ENCODE results near the gene DHRS7B. TPM values are rescaled to one million over a fixed set of nuclear protein-coding genes. Genes with fewer than 3 reads are reported as not detected.

Gene DHRS7B
- 32.1 TPM for polyA plus RNA-seq (2012; ENCODE audit: insufficient read length, low read depth)

GRCh38 chr17:21126645-21127508, at the start of gene DHRS7B:
TSS of gene DHRS7B (plus strand) at chr17:21126964. CDS start at chr17:21126972, 8 bp downstream.
- TF ChIP-seq POLR2AphosphoS5 (IDR thresholded peaks at IDR 0.05; ENCODE audit: low read depth, low read length) (peak; percentile 86), FOXP2 (optimal IDR thresholded peaks at IDR 0.05; ENCODE audit: borderline replicate concordance, extremely low read depth, extremely low read length, insufficient read depth) (peak; percentile 51), SIN3A (IDR thresholded peaks at IDR 0.05; ENCODE audit: borderline replicate concordance, insufficient read depth, low read length) (no peak)
- TF ChIP-seq, protein P1, sequence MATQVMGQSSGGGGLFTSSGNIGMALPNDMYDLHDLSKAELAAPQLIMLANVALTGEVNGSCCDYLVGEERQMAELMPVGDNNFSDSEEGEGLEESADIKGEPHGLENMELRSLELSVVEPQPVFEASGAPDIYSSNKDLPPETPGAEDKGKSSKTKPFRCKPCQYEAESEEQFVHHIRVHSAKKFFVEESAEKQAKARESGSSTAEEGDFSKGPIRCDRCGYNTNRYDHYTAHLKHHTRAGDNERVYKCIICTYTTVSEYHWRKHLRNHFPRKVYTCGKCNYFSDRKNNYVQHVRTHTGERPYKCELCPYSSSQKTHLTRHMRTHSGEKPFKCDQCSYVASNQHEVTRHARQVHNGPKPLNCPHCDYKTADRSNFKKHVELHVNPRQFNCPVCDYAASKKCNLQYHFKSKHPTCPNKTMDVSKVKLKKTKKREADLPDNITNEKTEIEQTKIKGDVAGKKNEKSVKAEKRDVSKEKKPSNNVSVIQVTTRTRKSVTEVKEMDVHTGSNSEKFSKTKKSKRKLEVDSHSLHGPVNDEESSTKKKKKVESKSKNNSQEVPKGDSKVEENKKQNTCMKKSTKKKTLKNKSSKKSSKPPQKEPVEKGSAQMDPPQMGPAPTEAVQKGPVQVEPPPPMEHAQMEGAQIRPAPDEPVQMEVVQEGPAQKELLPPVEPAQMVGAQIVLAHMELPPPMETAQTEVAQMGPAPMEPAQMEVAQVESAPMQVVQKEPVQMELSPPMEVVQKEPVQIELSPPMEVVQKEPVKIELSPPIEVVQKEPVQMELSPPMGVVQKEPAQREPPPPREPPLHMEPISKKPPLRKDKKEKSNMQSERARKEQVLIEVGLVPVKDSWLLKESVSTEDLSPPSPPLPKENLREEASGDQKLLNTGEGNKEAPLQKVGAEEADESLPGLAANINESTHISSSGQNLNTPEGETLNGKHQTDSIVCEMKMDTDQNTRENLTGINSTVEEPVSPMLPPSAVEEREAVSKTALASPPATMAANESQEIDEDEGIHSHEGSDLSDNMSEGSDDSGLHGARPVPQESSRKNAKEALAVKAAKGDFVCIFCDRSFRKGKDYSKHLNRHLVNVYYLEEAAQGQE (IDR thresholded peaks at IDR 0.05; ENCODE audit: insufficient read depth in 1 of 2, low read depth in 2 of 2, low read length in 2 of 2) = peak in 1 of 2 experiments; percentile 41; a peak in 1 of 4 replicates

DNA sequence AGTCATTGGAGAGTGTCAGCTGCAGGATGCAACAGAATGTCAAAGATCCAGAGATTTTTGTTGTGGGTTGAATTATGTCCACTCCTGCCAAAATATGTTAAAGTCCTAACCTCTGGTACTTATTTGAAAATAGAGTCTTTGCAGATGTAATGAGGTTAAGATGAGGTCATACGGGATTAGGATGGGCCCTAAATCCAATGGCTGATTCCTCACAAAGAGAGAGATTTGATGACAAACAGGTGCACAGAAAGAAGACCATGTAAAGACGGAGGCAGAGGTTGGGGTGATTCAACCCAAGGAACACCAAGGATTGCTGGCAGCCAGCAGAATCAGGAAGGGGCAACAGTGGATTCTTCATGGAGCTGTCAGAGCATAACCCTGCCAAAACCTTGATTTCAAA, 49.5 kb upstream of the DHRS7B start:
- no peak for TF ChIP-seq FOXP2 (optimal IDR thresholded peaks at IDR 0.05; ENCODE audit: borderline replicate concordance, extremely low read depth, extremely low read length, insufficient read depth)
- TF ChIP-seq, protein P1 (IDR thresholded peaks at IDR 0.05; ENCODE audit: insufficient read depth in 1 of 2, low read depth in 2 of 2, low read length in 2 of 2) = no peak
- TF ChIP-seq SIN3A (IDR thresholded peaks at IDR 0.05; ENCODE audit: borderline replicate concordance, insufficient read depth, low read length) = no peak
- TF ChIP-seq POLR2AphosphoS5 (IDR thresholded peaks at IDR 0.05; ENCODE audit: low read depth, low read length) = no peak
- TF ChIP-seq TAF1 (IDR thresholded peaks at IDR 0.05; ENCODE audit: borderline replicate concordance, insufficient read depth, low read length) = no peak

GRCh38 chr17:21078016-21078780, 48.6 kb upstream of the DHRS7B start:
- no peak for TF ChIP-seq SIN3A (IDR thresholded peaks at IDR 0.05; ENCODE audit: borderline replicate concordance, insufficient read depth, low read length)
- TF ChIP-seq TAF1 (IDR thresholded peaks at IDR 0.05; ENCODE audit: borderline replicate concordance, insufficient read depth, low read length) = no peak
- TF ChIP-seq, protein P1 (IDR thresholded peaks at IDR 0.05; ENCODE audit: insufficient read depth in 1 of 2, low read depth in 2 of 2, low read length in 2 of 2) = no peak
- no peak for TF ChIP-seq POLR2AphosphoS5 (IDR thresholded peaks at IDR 0.05; ENCODE audit: low read depth, low read length)

GRCh38 chr17:21079196-21079595, 47.6 kb upstream of the DHRS7B start:
- TF ChIP-seq FOXP2 (optimal IDR thresholded peaks at IDR 0.05; ENCODE audit: borderline replicate concordance, extremely low read depth, extremely low read length, insufficient read depth) (no peak), SIN3A (IDR thresholded peaks at IDR 0.05; ENCODE audit: borderline replicate concordance, insufficient read depth, low read length) (no peak), POLR2AphosphoS5 (IDR thresholded peaks at IDR 0.05; ENCODE audit: low read depth, low read length) (no peak), TAF1 (IDR thresholded peaks at IDR 0.05; ENCODE audit: borderline replicate concordance, insufficient read depth, low read length) (no peak)
- TF ChIP-seq, protein P1 (IDR thresholded peaks at IDR 0.05; ENCODE audit: insufficient read depth in 1 of 2, low read depth in 2 of 2, low read length in 2 of 2) = no peak
